Sigmoid colon (tissue), 7 donors: ENCODE results near the gene IRGC. TPM values are rescaled to one million over a fixed set of nuclear protein-coding genes. Genes with fewer than 3 reads are reported as not detected.

Experiments used
- DNase-seq: peaks from one replicate; pipeline ENCODE4 v3.0.0-alpha.2; 2019
- H3K27ac ChIP-seq, 4 donors: fragments of 200-600 bp; sonication (generic); one replicate each; pipeline ENCODE4 v1.5.1; 2016 to 2019; ENCODE audit warnings: mild to moderate bottlenecking in 1 of 4
- H3K27me3 ChIP-seq, 3 donors: fragments of 200-600 bp; sonication (generic); one replicate each; pipeline ENCODE4 v1.5.1; 2019; ENCODE audit warnings: mild to moderate bottlenecking in 1 of 3
- H3K36me3 ChIP-seq, 4 donors: fragments of 200-600 bp; sonication (generic); one replicate each; pipeline ENCODE4 v1.5.1; 2016 to 2019
- H3K4me1 ChIP-seq, 4 donors: fragments of 200-600 bp; sonication (generic); one replicate each; pipeline ENCODE4 v1.5.1; 2017 to 2019
- H3K4me3 ChIP-seq, 4 donors: fragments of 200-600 bp; sonication (generic); one replicate each; pipeline ENCODE4 v1.5.1; 2017 to 2019; ENCODE audit warnings: mild to moderate bottlenecking in 2 of 4, moderate library complexity in 1 of 4
- H3K9me3 ChIP-seq, 4 donors: fragments of 200-600 bp in 3 of 4; sonication (generic) in 3 of 4; one replicate each; pipeline versions ENCODE4 v1.5.1 to v1.6.1; 2013 to 2019
- EP300 ChIP-seq, 4 donors: sonication (generic); formaldehyde crosslinking; IDR thresholded peaks; one replicate each; pipeline ENCODE4 v1.6.1; 2017; ENCODE audit warnings: antibody characterized with exemption in 4 of 4
- POLR2A ChIP-seq, 2 donors: fragments of 450-650 bp; IDR thresholded peaks; one replicate each; pipeline ENCODE4 v1.6.1; 2016; ENCODE audit warnings: antibody characterized with exemption in 2 of 2, mild to moderate bottlenecking in 2 of 2, moderate library complexity in 2 of 2
- POLR2AphosphoS5 ChIP-seq, 4 donors: sonication (generic); formaldehyde crosslinking; IDR thresholded peaks; one replicate each; pipeline ENCODE4 v1.6.1; 2017; ENCODE audit warnings: antibody characterized with exemption in 4 of 4
- WGBS, 2 donors: extraction: QIAGEN DNeasy Blood & Tissue Kit; methylation state at CpG; one replicate each; pipeline ENCODE4 v1.1.7; 2013; 5-methylcytosine and 5-hydroxymethylcytosine counted together
- intact Hi-C: fragments of 100-400 bp; cut with DNase I; formaldehyde crosslinking; loops from one replicate; pipeline ENCODE4 v1.15.1; 2023
- polyA plus RNA-seq, 3 donors: library from polyadenylated mRNA; stranded (reverse); fragments of 200-250 nt; gene quantifications; one replicate each; pipeline ENCODE4 v1.2.3, GENCODE V29; 2013
- total RNA-seq, 4 donors: library from RNA; depleted of rRNA; stranded (reverse); fragments of >200 nt; gene quantifications; one replicate each; pipeline ENCODE4 v1.1.0, GENCODE V29; 2016
- TF ChIP-seq, protein P1 (sequence below), 4 experiments: fragments of 450-650 bp in 3 of 4; fragments of 200-600 bp in 1 of 4; IDR thresholded peaks; one replicate each; pipeline ENCODE4 v1.5.1; 2016 to 2019; ENCODE audit warnings: antibody characterized with exemption in 4 of 4, mild to moderate bottlenecking in 3 of 4, moderate library complexity in 2 of 4
- donor health status: healthy with polysubstance abuse.
- donor health status: Bipolar disorder and iron deficiency.
- donor health status: healthy.

IRGC gene
- total and polyA plus RNA-seq, 7 donors, result not detected

DNA sequence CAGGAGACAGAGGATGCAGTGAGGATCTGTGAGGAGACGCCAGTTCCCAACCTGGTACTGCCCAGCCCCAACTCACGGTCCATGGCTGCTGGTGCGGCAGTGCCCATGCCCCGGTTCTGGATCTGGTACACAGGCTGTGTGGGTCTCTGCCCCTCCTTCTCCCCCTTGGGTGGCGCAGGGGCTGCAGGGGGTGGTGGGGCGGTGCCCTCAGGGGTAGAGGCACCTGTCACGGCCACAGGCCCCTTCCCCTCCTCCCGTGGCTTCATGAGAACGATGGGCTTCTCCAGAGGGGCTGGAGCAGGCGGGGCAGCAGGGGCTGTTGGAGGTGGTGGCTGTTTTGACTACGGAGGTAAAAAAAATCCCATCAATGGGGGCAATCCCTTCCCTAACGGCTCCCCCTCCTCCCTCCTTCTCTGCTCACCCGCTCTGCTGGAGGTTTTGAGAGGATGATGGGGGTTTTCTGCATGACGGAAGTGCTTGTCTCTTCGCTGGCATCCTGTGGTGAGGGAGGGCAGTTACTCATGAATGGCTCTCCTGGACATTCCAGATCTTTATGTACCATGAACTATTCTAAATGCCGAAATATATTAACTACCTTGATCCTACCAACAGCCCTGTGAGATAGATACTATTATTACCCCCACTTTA, 31.8 kb downstream of the IRGC start:
- WGBS, 2 donors, result 88 to 91% methylated on average over 16 of the region's 16 CpGs
- Histone ChIP-seq H3K36me3 (peaks cover 25 to 76% (median 40%) of the 10 kb centered on the region in 4 donors), H3K4me1 (peaks cover 0 to 15% (median 6%) of the 10 kb centered on the region in 4 donors), H3K4me3 (no peak overlapping the region), H3K27ac (no peak overlapping the region), H3K9me3 (no peaks in the 10 kb centered on the region), H3K27me3 (no peaks in the 10 kb centered on the region)
- intact Hi-C loops, result no loop called here
- TF ChIP-seq EP300 (IDR thresholded peaks at IDR 0.05) (no peak), POLR2A (IDR thresholded peaks at IDR 0.05) (no peak), POLR2AphosphoS5 (IDR thresholded peaks at IDR 0.05) (no peak)
- TF ChIP-seq, protein P1, sequence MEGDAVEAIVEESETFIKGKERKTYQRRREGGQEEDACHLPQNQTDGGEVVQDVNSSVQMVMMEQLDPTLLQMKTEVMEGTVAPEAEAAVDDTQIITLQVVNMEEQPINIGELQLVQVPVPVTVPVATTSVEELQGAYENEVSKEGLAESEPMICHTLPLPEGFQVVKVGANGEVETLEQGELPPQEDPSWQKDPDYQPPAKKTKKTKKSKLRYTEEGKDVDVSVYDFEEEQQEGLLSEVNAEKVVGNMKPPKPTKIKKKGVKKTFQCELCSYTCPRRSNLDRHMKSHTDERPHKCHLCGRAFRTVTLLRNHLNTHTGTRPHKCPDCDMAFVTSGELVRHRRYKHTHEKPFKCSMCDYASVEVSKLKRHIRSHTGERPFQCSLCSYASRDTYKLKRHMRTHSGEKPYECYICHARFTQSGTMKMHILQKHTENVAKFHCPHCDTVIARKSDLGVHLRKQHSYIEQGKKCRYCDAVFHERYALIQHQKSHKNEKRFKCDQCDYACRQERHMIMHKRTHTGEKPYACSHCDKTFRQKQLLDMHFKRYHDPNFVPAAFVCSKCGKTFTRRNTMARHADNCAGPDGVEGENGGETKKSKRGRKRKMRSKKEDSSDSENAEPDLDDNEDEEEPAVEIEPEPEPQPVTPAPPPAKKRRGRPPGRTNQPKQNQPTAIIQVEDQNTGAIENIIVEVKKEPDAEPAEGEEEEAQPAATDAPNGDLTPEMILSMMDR (IDR thresholded peaks at IDR 0.05), result no peak
- DNase-seq, result no peak

DNA sequence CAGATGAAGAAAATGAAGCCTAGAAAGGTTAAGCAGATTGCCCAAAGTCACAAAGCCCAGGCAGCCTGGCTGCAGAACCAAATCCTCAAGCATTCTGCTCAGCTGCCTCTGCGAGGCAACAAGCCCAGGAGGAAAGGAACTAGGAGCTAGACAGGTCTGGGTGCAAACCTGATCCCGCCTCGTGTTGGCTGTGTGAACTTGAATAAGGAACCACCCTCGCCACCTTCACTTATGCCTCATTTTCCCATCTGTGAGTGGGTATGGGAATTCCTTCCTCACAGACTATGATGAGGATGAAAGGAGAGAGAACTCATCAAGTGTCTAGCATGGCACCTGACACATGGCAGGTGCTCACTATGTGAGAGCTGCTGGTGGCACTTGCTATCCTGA, 32.3 kb downstream of the IRGC start:
- intact Hi-C loops, result no loop called here

DNA sequence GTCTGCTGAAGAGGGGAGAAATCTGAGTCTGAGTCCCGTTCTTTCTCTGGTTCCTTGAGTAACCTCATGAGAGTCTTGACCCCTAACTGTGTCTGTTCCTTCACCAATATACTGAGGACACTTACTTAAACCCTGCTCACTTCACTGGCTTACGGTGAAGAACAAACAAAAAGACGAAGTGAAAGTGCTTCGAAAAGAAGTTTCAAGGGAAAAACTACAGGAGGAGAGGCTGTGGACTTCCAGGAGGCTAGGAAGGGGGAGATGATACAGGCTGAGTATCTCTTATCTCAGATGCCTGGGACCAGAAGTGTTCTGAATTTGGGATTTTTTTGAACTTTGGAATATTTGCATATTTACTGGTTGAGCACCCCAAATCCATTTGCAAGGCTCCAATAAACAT, 32.8 kb downstream of the IRGC start:
- H3K27me3 ChIP-seq, result no peaks in the 10 kb centered on the region
- intact Hi-C loops, result no loop called here
- 84 to 87% methylated on average over 4 of the region's 4 CpGs for WGBS, 2 donors
- no peaks in the 10 kb centered on the region for H3K9me3 ChIP-seq
- no peak for TF ChIP-seq EP300 (IDR thresholded peaks at IDR 0.05)
- TF ChIP-seq, protein P1 (IDR thresholded peaks at IDR 0.05), result no peak
- no peak for TF ChIP-seq POLR2AphosphoS5 (IDR thresholded peaks at IDR 0.05)
- no peak for TF ChIP-seq POLR2A (IDR thresholded peaks at IDR 0.05)
- peaks cover 0 to 25% (median 16%) of the 10 kb centered on the region in 4 donors for H3K4me1 ChIP-seq
- no peak overlapping the region for H3K27ac ChIP-seq
- DNase-seq, result no peak
- H3K36me3 ChIP-seq, result peaks cover 25 to 67% (median 35%) of the 10 kb centered on the region in 4 donors
- H3K4me3 ChIP-seq, result no peak overlapping the region

More for the DNA sequence above, 32.3 kb downstream of the IRGC start:
- H3K9me3 ChIP-seq, result no peaks in the 10 kb centered on the region
- no peaks in the 10 kb centered on the region for H3K27me3 ChIP-seq
- TF ChIP-seq EP300 (IDR thresholded peaks at IDR 0.05) (no peak), POLR2AphosphoS5 (IDR thresholded peaks at IDR 0.05) (no peak), POLR2A (IDR thresholded peaks at IDR 0.05) (no peak)
- TF ChIP-seq, protein P1 (IDR thresholded peaks at IDR 0.05), result no peak
- no peak overlapping the region for H3K4me3 ChIP-seq
- 88 to 92% methylated on average over 4 of the region's 4 CpGs for WGBS, 2 donors
- H3K27ac ChIP-seq, result no peak overlapping the region
- H3K4me1 ChIP-seq, result peaks cover 0 to 20% (median 11%) of the 10 kb centered on the region in 4 donors
- peaks cover 25 to 71% (median 39%) of the 10 kb centered on the region in 4 donors for H3K36me3 ChIP-seq
- no peak for DNase-seq

DNA sequence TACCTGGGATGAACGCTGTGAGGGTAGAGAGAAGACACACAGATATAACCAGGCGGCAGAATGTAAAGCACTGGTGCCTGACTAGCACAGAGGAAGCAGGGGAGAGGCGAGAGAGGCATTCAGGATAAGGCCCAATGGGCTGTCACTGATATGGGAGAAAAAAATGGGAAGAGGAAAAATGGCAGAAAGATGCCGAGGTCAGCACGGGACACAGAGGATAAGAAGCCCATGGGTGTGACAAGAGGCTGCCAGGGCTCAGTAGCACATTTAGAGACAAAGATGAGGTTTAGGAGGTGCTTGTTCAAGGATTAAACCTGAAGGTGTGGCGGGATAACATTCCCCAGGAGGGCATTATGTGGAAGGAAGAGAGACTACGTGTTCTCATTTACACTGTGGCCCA, 33.3 kb downstream of the IRGC start:
- intact Hi-C loops, result no loop called here
- Histone ChIP-seq H3K9me3 (no peaks in the 10 kb centered on the region), H3K27me3 (no peaks in the 10 kb centered on the region), H3K4me1 (peaks cover 0 to 30% (median 20%) of the 10 kb centered on the region in 4 donors), H3K4me3 (no peak overlapping the region), H3K36me3 (peaks cover 25 to 63% (median 35%) of the 10 kb centered on the region in 4 donors), H3K27ac (no peak overlapping the region)
- WGBS, 2 donors, result 93 to 95% methylated on average over 7 of the region's 7 CpGs
- TF ChIP-seq POLR2A (IDR thresholded peaks at IDR 0.05) (no peak), POLR2AphosphoS5 (IDR thresholded peaks at IDR 0.05) (no peak), EP300 (IDR thresholded peaks at IDR 0.05) (no peak)
- TF ChIP-seq, protein P1 (IDR thresholded peaks at IDR 0.05), result no peak
- DNase-seq, result no peak
